Pancreas (tissue), 10 donors: ENCODE data around the gene UBA52. TPM values are rescaled to one million over a fixed set of nuclear protein-coding genes. Genes with fewer than 3 reads are reported as not detected.
A peak's percentile ranks its signal among the peaks of the same experiment; 100 is the strongest.

Experiments used
- ATAC-seq, 4 donors: fragments of 200-7000 bp; cut with Tn5 transposase; one replicate each; pipeline versions ENCODE4 v1.8.0 to v1.9.1; 2020; ENCODE audit warnings: mild to moderate bottlenecking in 4 of 4, moderate library complexity in 4 of 4
- DNase-seq, 6 donors: peaks; one replicate each; pipeline ENCODE4 v3.0.0-alpha.2; 2020
- FAIRE-seq: peaks from 2 replicates; lab custom pipeline; 2012; peaks lifted over from hg19 to GRCh38; lab: Jason Lieb, UNC
- H3K27ac ChIP-seq, 4 donors: fragments of 200-600 bp; sonication (generic); 1 replicate in 3 of 4; 2 replicates in 1 of 4; pipeline versions ENCODE4 v1.5.0 to v1.8.0; 2020
- H3K27me3 ChIP-seq, 4 donors: fragments of 200-600 bp; one replicate each; pipeline ENCODE4 v1.8.0; 2021
- H3K36me3 ChIP-seq, 3 donors: fragments of 200-600 bp; sonication (generic) in 1 of 3; one replicate each; pipeline versions ENCODE4 v1.5.0 to v1.8.0; 2020 to 2021
- H3K4me1 ChIP-seq, 3 donors: fragments of 200-600 bp; one replicate each; pipeline ENCODE4 v1.8.0; 2021
- H3K4me3 ChIP-seq, 4 donors: fragments of 200-600 bp; sonication (generic) in 2 of 4; one replicate each; pipeline versions ENCODE4 v1.5.0 to v1.8.0; 2020 to 2021
- H3K9me3 ChIP-seq, 4 donors: fragments of 200-600 bp; one replicate each; pipeline ENCODE4 v1.8.0; 2021
- CTCF ChIP-seq, 4 donors: fragments of 200-600 bp; sonication (generic) in 3 of 4; IDR thresholded peaks; one replicate each; pipeline versions ENCODE4 v1.5.0 to v1.8.0; 2021; ENCODE audit warnings: antibody characterized with exemption in 4 of 4
- WGBS, 2 donors: extraction: QIAGEN DNeasy Blood & Tissue Kit; methylation state at CpG; one replicate each; pipeline ENCODE4 v1.1.7; 2013; 5-methylcytosine and 5-hydroxymethylcytosine counted together
- intact Hi-C, 3 donors: fragments of 100-400 bp; cut with DNase I; formaldehyde crosslinking; loops; one replicate each; pipeline versions ENCODE4 v1.11.1 to v1.14.2; 2022
- polyA plus RNA-seq, 2 donors: library from polyadenylated mRNA; stranded (reverse); fragments of 200-250 nt; gene quantifications; one replicate each; pipeline ENCODE4 v1.2.3, GENCODE V29; 2013
- total RNA-seq, 6 donors: library from RNA; stranded (reverse); fragmentation: NEBNext Ultra II Directional in 4 of 6; extraction: Animal tissue kit (Norgen Biotek cat#: 25700) in 4 of 6; gene quantifications; one replicate each; pipeline versions ENCODE4 v1.2.1 to v1.2.4, GENCODE V29; 2021 to 2023
- donor health status: healthy with polysubstance abuse.
- donor health status: DM: no; HTN: no; CAD: no; lungs with moderate emphysema.
- donor health status: DM: no; HTN: no; CAD: no.
- donor health status: control.
- donor health status: control.
- donor health status: Bipolar disorder and iron deficiency.
- donor health status: DM: yes; HTN: yes; CAD: no.
- donor health status: DM: no; HTN: no; CAD: no.
- donor health status: DM: no; HTN: no; CAD: no.
- donor health status: DM: yes; HTN: yes; CAD: no.

UBA52 gene
- total and polyA plus RNA-seq, 8 donors, result 402 to 838 (median 674) TPM

GRCh38 chr19:18529782-18530181 is 41.9 kb upstream of the UBA52 start:
- no peak for FAIRE-seq
- 80 to 82% methylated on average over 7 of the region's 7 CpGs for WGBS, 2 donors

GRCh38 chr19:18531485-18531884 is 40.2 kb upstream of the UBA52 start:
- no peak for FAIRE-seq

More at GRCh38 chr19:18529782-18530181, 41.9 kb upstream of the UBA52 start:
- Histone ChIP-seq H3K4me1 (no peaks in the 10 kb centered on the region), H3K27me3 (no peaks in the 10 kb centered on the region), H3K27ac (no peak overlapping the region), H3K4me3 (no peak overlapping the region), H3K36me3 (peaks cover 0 to 7% (median 3%) of the 10 kb centered on the region in 3 donors), H3K9me3 (no peaks in the 10 kb centered on the region)
- DNase-seq, result no peak
- intact Hi-C loops, result no loop called here
- no peak for TF ChIP-seq CTCF (IDR thresholded peaks at IDR 0.05)
- no peak for ATAC-seq

DNA sequence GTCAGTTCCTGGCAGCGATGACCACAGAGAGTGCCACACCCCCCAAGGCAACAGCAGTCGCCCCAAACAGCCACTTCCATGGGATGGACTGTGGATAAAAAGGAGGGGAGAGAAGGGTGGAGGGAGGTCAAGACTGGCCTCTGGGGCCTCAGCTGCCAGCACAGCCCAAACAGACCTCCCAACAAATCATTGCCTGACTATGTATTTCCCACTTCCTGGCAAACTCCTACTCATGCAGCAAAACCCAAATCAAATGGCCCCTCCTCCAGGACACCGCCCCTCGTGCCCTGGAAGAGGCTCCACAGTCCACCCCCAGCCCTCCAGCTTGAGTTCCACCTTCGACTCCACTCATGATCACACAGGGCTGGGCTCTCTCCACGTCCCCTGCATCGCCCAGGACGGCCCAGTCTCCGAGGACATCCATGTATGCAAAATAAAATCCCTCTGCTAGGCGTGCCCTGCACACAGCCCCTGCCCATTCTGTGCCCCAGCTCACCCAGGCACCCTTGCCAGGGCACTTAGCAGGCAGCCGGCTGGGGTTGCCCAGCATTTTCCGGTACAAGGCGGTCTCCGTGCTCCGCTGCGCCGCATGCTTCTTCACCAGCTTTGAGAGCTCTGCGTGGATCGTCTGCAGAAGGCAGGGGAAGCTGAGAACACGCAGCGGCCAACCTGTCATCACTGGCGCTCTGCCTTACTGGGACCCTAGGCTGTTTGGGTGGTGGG is 39.3 kb upstream of the UBA52 start:
- H3K36me3 ChIP-seq, result peaks cover 0 to 10% (median 5%) of the 10 kb centered on the region in 3 donors
- FAIRE-seq, result no peak
- H3K27me3 ChIP-seq, result no peaks in the 10 kb centered on the region
- H3K9me3 ChIP-seq, result no peaks in the 10 kb centered on the region
- H3K4me3 ChIP-seq, result no peak overlapping the region
- no peaks in the 10 kb centered on the region for H3K4me1 ChIP-seq
- 96 to 97% methylated on average over 22 of the region's 22 CpGs for WGBS, 2 donors
- H3K27ac ChIP-seq, result no peak overlapping the region
- no peak for TF ChIP-seq CTCF (IDR thresholded peaks at IDR 0.05)
- DNase-seq, result no peak
- peak in 1 of 4 donors; percentile 18 for ATAC-seq
- intact Hi-C loops, result no loop called here

More at GRCh38 chr19:18531485-18531884, 40.2 kb upstream of the UBA52 start:
- no peak overlapping the region for H3K4me3 ChIP-seq
- DNase-seq (no peak), ATAC-seq (no peak)
- WGBS, 2 donors, result 90 to 95% methylated on average over 9 of the region's 9 CpGs
- no peak for TF ChIP-seq CTCF (IDR thresholded peaks at IDR 0.05)
- no peaks in the 10 kb centered on the region for H3K9me3 ChIP-seq
- H3K36me3 ChIP-seq, result peaks cover 0 to 7% (median 3%) of the 10 kb centered on the region in 3 donors
- no peaks in the 10 kb centered on the region for H3K4me1 ChIP-seq
- H3K27ac ChIP-seq, result no peak overlapping the region
- H3K27me3 ChIP-seq, result no peaks in the 10 kb centered on the region
- intact Hi-C loops, result no loop called here

DNA sequence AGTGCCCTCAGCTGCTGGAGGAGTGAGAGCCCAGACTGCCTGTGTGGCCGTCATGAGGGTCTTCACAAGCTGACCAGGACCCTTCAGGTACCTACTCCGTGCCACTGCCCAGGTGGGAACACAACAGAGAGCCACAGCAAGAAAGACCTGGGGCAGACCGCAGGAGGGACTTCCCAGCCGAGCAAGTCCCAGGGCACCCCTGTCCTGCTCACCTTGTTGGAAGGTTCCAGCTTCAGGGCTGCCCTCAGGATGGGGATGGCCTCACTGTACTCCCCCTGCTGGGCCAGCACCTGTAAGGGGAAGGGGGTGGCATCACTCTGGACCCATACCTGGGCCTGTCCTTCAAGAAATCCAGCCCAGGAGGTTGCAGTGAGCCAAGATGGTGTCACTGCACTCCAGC is 38.6 kb upstream of the UBA52 start:
- Histone ChIP-seq H3K4me1 (no peaks in the 10 kb centered on the region), H3K9me3 (no peaks in the 10 kb centered on the region), H3K27ac (no peak overlapping the region), H3K36me3 (peaks cover 0 to 12% (median 10%) of the 10 kb centered on the region in 3 donors), H3K27me3 (no peaks in the 10 kb centered on the region), H3K4me3 (no peak overlapping the region)
- no peak for TF ChIP-seq CTCF (IDR thresholded peaks at IDR 0.05)
- DNase-seq (no peak), FAIRE-seq (no peak), ATAC-seq (no peak)
- intact Hi-C loops, result no loop called here
- WGBS, 2 donors, result 96% methylated on average over 4 of the region's 4 CpGs

GRCh38 chr19:18536475-18536874 is 35.2 kb upstream of the UBA52 start:
- ATAC-seq, result no peak
- WGBS, 2 donors, result 95% methylated on average over 10 of the region's 10 CpGs
- Histone ChIP-seq H3K4me3 (no peak overlapping the region), H3K9me3 (no peaks in the 10 kb centered on the region), H3K27me3 (no peaks in the 10 kb centered on the region), H3K27ac (no peak overlapping the region), H3K4me1 (no peaks in the 10 kb centered on the region), H3K36me3 (peaks cover 0 to 13% (median 10%) of the 10 kb centered on the region in 3 donors)
- DNase-seq, result no peak
- no peak for FAIRE-seq
- TF ChIP-seq CTCF (IDR thresholded peaks at IDR 0.05), result no peak
- intact Hi-C loops, result no loop called here
